ENCODE data around the gene KCNE4. TPM values are rescaled to one million over a fixed set of nuclear protein-coding genes. Genes with fewer than 3 reads are reported as not detected.

Gene KCNE4
- total and polyA plus RNA-seq, 9 of the 15 experiments (the other 6 are each of a cell fraction or from before 2014, with no cell fraction given): not detected

- TF ChIP-seq, protein P1, sequence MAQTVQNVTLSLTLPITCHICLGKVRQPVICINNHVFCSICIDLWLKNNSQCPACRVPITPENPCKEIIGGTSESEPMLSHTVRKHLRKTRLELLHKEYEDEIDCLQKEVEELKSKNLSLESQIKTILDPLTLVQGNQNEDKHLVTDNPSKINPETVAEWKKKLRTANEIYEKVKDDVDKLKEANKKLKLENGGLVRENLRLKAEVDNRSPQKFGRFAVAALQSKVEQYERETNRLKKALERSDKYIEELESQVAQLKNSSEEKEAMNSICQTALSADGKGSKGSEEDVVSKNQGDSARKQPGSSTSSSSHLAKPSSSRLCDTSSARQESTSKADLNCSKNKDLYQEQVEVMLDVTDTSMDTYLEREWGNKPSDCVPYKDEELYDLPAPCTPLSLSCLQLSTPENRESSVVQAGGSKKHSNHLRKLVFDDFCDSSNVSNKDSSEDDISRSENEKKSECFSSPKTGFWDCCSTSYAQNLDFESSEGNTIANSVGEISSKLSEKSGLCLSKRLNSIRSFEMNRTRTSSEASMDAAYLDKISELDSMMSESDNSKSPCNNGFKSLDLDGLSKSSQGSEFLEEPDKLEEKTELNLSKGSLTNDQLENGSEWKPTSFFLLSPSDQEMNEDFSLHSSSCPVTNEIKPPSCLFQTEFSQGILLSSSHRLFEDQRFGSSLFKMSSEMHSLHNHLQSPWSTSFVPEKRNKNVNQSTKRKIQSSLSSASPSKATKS (CRISPR knock-in tag; IDR thresholded peaks at IDR 0.05): no peak
- TF ChIP-seq ZBTB5 (IDR thresholded peaks at IDR 0.05) (no peak), MCM2 (IDR thresholded peaks at IDR 0.05; ENCODE audit: low read depth) (no peak), MGA (IDR thresholded peaks at IDR 0.05) (no peak), FOS (IDR thresholded peaks at IDR 0.05; ENCODE audit: extremely low read depth, insufficient read length) (no peak)
Observed at GRCh38 chr2:223068071-223068470, 16.1 kb downstream of the KCNE4 start (continued).
